Mesendoderm (in vitro differentiated cells): Measurements from ENCODE around the gene IQCC.

Source experiments
- DNase-seq: peaks from one replicate; pipeline ENCODE4 v3.0.0; 2013
- H2AK5ac ChIP-seq: 2 replicates; pipeline ENCODE4 v1.6.1; 2013; ENCODE audit warnings: low read length, inconsistent platforms
- H2BK120ac ChIP-seq: 2 replicates; pipeline ENCODE4 v1.6.1; 2013; ENCODE audit warnings: low read depth, mild to moderate bottlenecking, low read length, moderate library complexity, mixed read lengths
- H2BK15ac ChIP-seq: replicated peaks from 2 replicates; pipeline ENCODE4 v1.6.1; 2013; ENCODE audit warnings: low read depth, mild to moderate bottlenecking, moderate library complexity
- H2BK5ac ChIP-seq: 2 replicates; pipeline ENCODE4 v1.6.1; 2013; ENCODE audit warnings: low read length, inconsistent platforms
- H3K18ac ChIP-seq: 2 replicates; pipeline ENCODE4 v1.6.1; 2013; ENCODE audit warnings: mild to moderate bottlenecking, low read length, mixed read lengths
- H3K23ac ChIP-seq: one replicate; pipeline ENCODE4 v1.6.1; 2013; ENCODE audit warnings: low read length
- H3K27ac ChIP-seq: 2 replicates; pipeline ENCODE4 v1.5.1; 2013; ENCODE audit warnings: low read depth, mild to moderate bottlenecking, inconsistent platforms, low read length, moderate library complexity
- H3K27me3 ChIP-seq: 2 replicates; pipeline ENCODE4 v1.6.1; 2013; ENCODE audit warnings: low read length, control low read depth, mild to moderate bottlenecking, inconsistent platforms; ENCODE audit not compliant: insufficient read depth, poor library complexity
- H3K36me3 ChIP-seq: 2 replicates; pipeline ENCODE4 v1.6.1; 2013; ENCODE audit warnings: low read length, inconsistent platforms; ENCODE audit not compliant: control insufficient read depth, insufficient read depth
- H3K4ac ChIP-seq: one replicate; pipeline ENCODE4 v1.6.1; 2013; ENCODE audit warnings: low read depth, mild to moderate bottlenecking, low read length, moderate library complexity
- H3K4me1 ChIP-seq: 2 replicates; pipeline ENCODE4 v1.6.1; 2013; ENCODE audit warnings: low read depth, low read length, inconsistent platforms; ENCODE audit not compliant: control insufficient read depth
- H3K4me2 ChIP-seq: 2 replicates; pipeline ENCODE4 v1.6.1; 2013; ENCODE audit warnings: low read length
- H3K4me3 ChIP-seq: 2 replicates; pipeline ENCODE4 v1.5.1; 2013; ENCODE audit warnings: mild to moderate bottlenecking, low read length
- H3K56ac ChIP-seq: one replicate; pipeline ENCODE4 v1.6.1; 2013; ENCODE audit warnings: low read length
- H3K79me1 ChIP-seq: 2 replicates; pipeline ENCODE4 v1.6.1; 2013; ENCODE audit warnings: low read length, inconsistent platforms
- H3K79me2 ChIP-seq: 2 replicates; pipeline ENCODE4 v1.6.1; 2013; ENCODE audit warnings: mild to moderate bottlenecking, low read length; ENCODE audit not compliant: control insufficient read depth, insufficient read depth
- H3K9ac ChIP-seq: 2 replicates; pipeline ENCODE4 v1.6.1; 2013; ENCODE audit warnings: low read length, inconsistent platforms
- H4K5ac ChIP-seq: one replicate; pipeline ENCODE4 v1.6.1; 2013; ENCODE audit warnings: low read length
- H4K8ac ChIP-seq: one replicate; pipeline ENCODE4 v1.6.1; 2013; ENCODE audit warnings: low read depth, mild to moderate bottlenecking, control low read depth, low read length, moderate library complexity
- WGBS: extraction: QIAGEN DNeasy Blood & Tissue Kit; methylation state at CpG from one replicate; pipeline ENCODE4 v1.1.7; 2013; ENCODE audit warnings: low lambda C conversion rate, missing lambda C conversion rate; ENCODE audit not compliant: insufficient coverage; ENCODE audit errors: extremely low coverage; 5-methylcytosine and 5-hydroxymethylcytosine counted together

Gene IQCC

DNA sequence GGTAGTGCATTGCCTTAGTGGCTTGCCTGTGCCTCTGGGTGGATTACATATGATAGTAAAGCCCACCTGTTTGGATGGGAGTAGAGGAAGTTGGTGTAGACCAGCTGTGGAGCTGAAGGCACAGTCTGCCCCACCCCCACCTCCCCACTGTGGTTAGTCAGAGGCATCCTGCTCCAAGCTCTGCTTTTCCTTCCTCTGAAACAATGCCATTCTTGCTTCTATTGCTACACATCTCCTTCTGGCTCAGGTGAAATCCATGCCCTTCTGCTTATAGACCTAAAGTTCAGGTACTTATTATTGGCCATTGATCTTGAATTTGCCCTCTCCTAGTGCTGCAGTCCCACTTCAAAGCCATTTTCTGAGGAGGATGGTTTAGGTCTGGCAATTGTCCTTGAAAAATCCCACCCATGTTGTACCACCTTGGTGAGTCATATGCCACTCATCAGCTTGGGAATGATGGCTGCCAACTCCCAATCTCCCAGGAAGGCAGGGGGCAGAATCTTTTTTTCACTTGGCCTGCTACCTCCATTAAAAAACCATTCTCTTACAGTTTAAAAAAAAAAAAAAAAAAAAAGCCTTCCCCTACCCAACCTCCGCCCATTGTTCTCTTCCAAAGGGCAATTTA lies 32.7 kb upstream of the IQCC start:
- Histone ChIP-seq H3K4ac (no peak overlapping the region), H3K9ac (no peak overlapping the region), H3K4me3 (no peak overlapping the region), H3K56ac (no peak overlapping the region), H2BK5ac (no peak overlapping the region), H4K5ac (no peak overlapping the region), H2BK15ac (no peak overlapping the region), H4K8ac (no peak overlapping the region), H3K79me1 (no peaks in the 10 kb centered on the region), H3K23ac (no peak overlapping the region), H2BK120ac (no peak overlapping the region), H3K36me3 (peaks cover 2% of the 10 kb centered on the region), H3K4me1 (no peaks in the 10 kb centered on the region), H3K27me3 (no peaks in the 10 kb centered on the region), H3K27ac (no peak overlapping the region), H2AK5ac (no peak overlapping the region), H3K18ac (no peak overlapping the region), H3K4me2 (no peak overlapping the region), H3K79me2 (no peaks in the 10 kb centered on the region)
- no CpG with 5 or more reads among the region's 1 CpG for WGBS
- DNase-seq = no peak

DNA sequence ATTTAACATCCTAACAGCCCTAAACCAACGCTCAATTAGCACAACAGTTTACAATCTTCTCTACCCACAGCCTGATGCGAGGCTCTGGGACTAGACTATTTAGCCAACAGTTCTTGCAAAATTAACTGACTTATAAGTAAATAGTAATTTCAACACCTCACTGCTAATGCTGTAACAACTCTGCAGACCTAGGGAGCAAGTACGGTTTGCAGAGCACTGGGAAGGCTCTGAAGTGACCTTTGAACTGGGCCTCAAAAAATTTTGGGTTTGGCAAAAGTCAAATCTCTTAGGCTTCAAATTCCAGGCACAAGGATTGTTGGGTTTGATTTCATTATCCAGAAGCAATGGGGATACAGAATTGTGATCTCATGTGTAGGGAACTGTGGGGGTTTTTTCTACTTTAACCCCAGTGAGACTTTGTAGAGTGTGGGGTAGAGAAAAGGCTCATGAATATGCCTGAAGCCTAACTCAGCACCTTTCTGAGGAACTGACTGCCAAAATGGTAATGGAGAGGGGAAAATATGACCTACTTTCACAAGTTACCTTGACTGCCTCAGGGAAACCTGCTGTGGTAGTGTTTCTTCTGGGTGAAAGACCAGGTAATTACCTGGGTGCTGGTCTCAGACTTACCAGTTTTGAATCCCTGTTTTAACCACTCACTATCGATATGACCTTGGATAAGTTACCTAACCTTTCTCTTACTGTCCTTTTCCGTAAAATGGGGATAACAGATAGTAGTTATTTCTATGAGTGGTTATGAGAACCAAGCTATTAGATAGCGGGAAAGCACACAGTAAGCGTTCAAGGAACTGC lies 26.9 kb upstream of the IQCC start:
- Histone ChIP-seq H2BK120ac (no peak overlapping the region), H3K36me3 (no peaks in the 10 kb centered on the region), H3K27me3 (no peaks in the 10 kb centered on the region), H4K8ac (peak overlapping the region; percentile 96), H3K27ac (peak overlapping the region; percentile 31), H2AK5ac (no peak overlapping the region), H2BK15ac (no peak overlapping the region), H3K4me1 (peaks cover 9% of the 10 kb centered on the region), H3K56ac (peak overlapping the region; percentile 96), H4K5ac (peak overlapping the region; percentile 21), H3K4me3 (no peak overlapping the region), H3K18ac (no peak overlapping the region), H3K9ac (peak overlapping the region; percentile 89), H3K79me1 (peaks cover 15% of the 10 kb centered on the region), H3K4me2 (peak overlapping the region; percentile 83), H2BK5ac (no peak overlapping the region), H3K23ac (no peak overlapping the region), H3K4ac (no peak overlapping the region), H3K79me2 (peaks cover 19% of the 10 kb centered on the region)
- DNase-seq = no peak
- no CpG with 5 or more reads among the region's 7 CpGs for WGBS

DNA sequence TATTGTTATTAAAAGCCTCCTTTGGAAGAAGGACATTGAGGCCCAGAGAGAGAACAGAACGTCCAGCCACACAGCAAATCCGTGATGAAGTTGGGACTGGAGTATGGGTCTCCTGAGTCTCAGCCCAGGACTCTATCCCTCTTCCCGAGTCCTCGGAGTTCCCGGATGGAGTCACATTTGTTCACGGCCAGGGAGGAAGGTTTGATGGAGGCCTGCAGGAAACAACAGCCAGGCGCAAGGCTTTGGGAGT lies 26.4 kb upstream of the IQCC start:
- H3K27ac ChIP-seq = peak overlapping the region; percentile 52
- H3K18ac ChIP-seq = no peak overlapping the region
- H2AK5ac ChIP-seq = no peak overlapping the region
- H2BK5ac ChIP-seq = peak overlapping the region; percentile 54
- H3K4me1 ChIP-seq = peaks cover 9% of the 10 kb centered on the region
- no peak for DNase-seq
- peak overlapping the region; percentile 89 for H3K9ac ChIP-seq
- peaks cover 21% of the 10 kb centered on the region for H3K79me2 ChIP-seq
- H4K5ac ChIP-seq = no peak overlapping the region
- no peak overlapping the region for H3K23ac ChIP-seq
- no peaks in the 10 kb centered on the region for H3K27me3 ChIP-seq
- peaks cover 17% of the 10 kb centered on the region for H3K79me1 ChIP-seq
- peak overlapping the region; percentile 96 for H3K56ac ChIP-seq
- no peak overlapping the region for H2BK120ac ChIP-seq
- H3K4me3 ChIP-seq = no peak overlapping the region
- peaks cover 2% of the 10 kb centered on the region for H3K36me3 ChIP-seq
- WGBS = no CpG with 5 or more reads among the region's 7 CpGs
- H4K8ac ChIP-seq = peak overlapping the region; percentile 96
- no peak overlapping the region for H3K4ac ChIP-seq
- peak overlapping the region; percentile 83 for H3K4me2 ChIP-seq
- no peak overlapping the region for H2BK15ac ChIP-seq

DNA sequence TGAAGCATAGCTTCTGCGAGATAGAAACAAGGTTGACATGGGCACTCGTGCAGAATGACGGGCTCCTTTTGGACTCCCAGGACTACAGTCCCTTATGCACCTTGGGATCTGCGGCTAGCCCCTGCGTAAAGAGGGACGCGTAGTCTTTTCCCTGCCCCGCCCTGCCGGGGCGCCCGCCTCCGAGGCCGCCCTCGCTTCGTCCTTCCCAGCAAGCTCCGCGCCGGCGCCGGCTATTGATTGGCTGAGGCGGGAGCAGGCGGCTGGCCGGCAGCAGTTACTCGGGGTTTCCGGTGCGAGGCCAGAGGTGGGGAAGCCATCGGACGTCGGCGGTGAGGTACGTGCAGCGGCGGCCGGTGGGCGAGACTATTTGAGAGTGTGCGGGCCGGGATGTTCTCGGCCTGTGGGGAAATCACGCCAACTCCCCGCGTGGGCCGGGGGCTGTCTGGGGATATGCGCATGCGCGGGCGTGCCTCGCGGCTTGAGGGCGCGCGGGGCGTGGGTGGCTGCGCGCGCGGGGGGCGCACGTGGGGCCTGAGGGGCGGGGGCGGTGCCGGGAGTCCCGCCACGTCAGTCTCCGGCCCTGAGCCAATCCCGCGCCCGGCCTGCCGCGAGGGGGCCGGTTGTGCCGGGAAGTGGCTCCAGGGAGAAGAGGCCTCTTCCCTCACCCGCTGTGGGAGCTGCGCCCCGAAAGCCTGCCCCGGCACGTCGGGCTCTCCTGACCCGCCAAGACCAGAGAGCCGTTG lies 25.9 kb upstream of the IQCC start, which contains the start of gene TXLNA:
Gene TXLNA (plus strand): TSS at position 233 of the 743 bp plus-strand sequence. CDS start 671 bp downstream, outside the sequence.
- Histone ChIP-seq H3K23ac (peak within 1 kb of the TSS; percentile 89), H2AK5ac (no peak within 1 kb of the TSS), H2BK5ac (peak within 1 kb of the TSS; percentile 76), H3K79me1 (peaks cover 20% of the 10 kb centered on the region), H2BK15ac (no peak within 1 kb of the TSS), H3K4me2 (peak within 1 kb of the TSS; percentile 91), H2BK120ac (no peak within 1 kb of the TSS), H3K4me1 (peaks cover 9% of the 10 kb centered on the region), H3K79me2 (peaks cover 25% of the 10 kb centered on the region), H4K8ac (peak within 1 kb of the TSS; percentile 96), H3K4ac (peak within 1 kb of the TSS; percentile 83), H3K36me3 (peaks cover 6% of the 10 kb centered on the region), H3K4me3 (peak within 1 kb of the TSS; percentile 89), H3K27ac (peak within 1 kb of the TSS; percentile 94), H4K5ac (peak within 1 kb of the TSS; percentile 21), H3K9ac (peak within 1 kb of the TSS; percentile 89), H3K56ac (peak within 1 kb of the TSS; percentile 97), H3K18ac (peak within 1 kb of the TSS; percentile 77), H3K27me3 (no peaks in the 10 kb centered on the region)
- no CpG with 5 or more reads among the region's 79 CpGs for WGBS
- peak; percentile 97 for DNase-seq

DNA sequence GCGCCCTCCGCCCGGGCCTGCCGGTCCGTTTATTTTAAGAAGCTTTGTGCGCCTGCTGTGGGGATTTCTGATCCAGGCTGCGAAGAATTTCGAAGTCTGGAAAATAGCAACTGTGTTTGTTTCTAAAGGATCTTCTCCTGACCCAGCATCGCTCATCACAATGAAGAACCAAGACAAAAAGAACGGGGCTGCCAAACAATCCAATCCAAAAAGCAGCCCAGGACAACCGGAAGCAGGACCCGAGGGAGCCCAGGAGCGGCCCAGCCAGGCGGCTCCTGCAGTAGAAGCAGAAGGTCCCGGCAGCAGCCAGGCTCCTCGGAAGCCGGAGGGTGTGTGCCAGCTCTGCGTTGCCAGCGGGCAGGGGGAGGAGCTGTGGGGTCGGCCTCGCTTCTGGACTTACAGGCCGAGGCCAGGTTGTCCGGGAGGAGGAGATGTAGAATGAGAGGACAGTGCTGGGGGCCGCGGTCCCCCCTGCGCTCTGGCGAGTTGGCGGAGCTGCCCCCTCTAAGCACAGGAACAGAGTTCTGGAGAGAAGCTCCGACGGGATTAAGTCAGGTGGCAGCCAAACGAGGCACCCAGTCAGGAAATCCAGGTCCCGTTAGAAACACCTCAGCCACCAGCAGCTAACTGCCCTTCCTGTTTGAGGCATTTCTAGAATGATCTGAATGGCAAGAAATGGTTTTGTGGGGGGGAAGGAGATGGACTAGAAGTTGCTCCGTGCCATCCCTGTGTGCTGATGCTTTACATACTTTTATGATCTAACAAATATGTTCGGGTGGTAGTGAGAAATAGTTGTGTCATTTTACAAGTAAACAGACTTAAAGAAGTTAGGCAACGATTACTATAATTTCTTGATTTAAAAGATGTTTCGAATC lies 25.0 kb upstream of the IQCC start:
- peak overlapping the region; percentile 89 for H3K4me3 ChIP-seq
- peaks cover 29% of the 10 kb centered on the region for H3K79me2 ChIP-seq
- H3K4ac ChIP-seq = peak overlapping the region; percentile 83
- no CpG with 5 or more reads among the region's 36 CpGs for WGBS
- no peak overlapping the region for H2BK15ac ChIP-seq
- no peaks in the 10 kb centered on the region for H3K27me3 ChIP-seq
- H3K27ac ChIP-seq = peak overlapping the region; percentile 94
- H3K4me2 ChIP-seq = peak overlapping the region; percentile 91
- no peak overlapping the region for H2AK5ac ChIP-seq
- peak overlapping the region; percentile 88 for H3K9ac ChIP-seq
- peaks cover 9% of the 10 kb centered on the region for H3K4me1 ChIP-seq
- H2BK5ac ChIP-seq = no peak overlapping the region
- H2BK120ac ChIP-seq = no peak overlapping the region
- peak overlapping the region; percentile 89 for H3K23ac ChIP-seq
- H3K79me1 ChIP-seq = peaks cover 20% of the 10 kb centered on the region
- no peak overlapping the region for H4K8ac ChIP-seq
- peak; percentile 63 for DNase-seq
- H4K5ac ChIP-seq = no peak overlapping the region
- H3K56ac ChIP-seq = peak overlapping the region; percentile 97
- H3K36me3 ChIP-seq = peaks cover 7% of the 10 kb centered on the region
- H3K18ac ChIP-seq = peak overlapping the region; percentile 77
